ENCODE data around the gene TMED1. TPM values are rescaled to one million over a fixed set of nuclear protein-coding genes. Genes with fewer than 3 reads are reported as not detected.

The TMED1 gene
- total and polyA plus RNA-seq, 2 of the 4 experiments (the other 2 are of a cell fraction), result 37.6 to 41.4 TPM

- TF ChIP-seq MXI1 (IDR thresholded peaks at IDR 0.05; ENCODE audit: borderline replicate concordance, low read depth, low read length) (no peak), RAD21 (IDR thresholded peaks at IDR 0.05; ENCODE audit: low read length) (no peak), USF2 (IDR thresholded peaks at IDR 0.05; ENCODE audit: low read depth, low read length) (no peak), CTCF (conservative IDR thresholded peaks at IDR 0.05; ENCODE audit: low read depth, low read length) (no peak), CEBPB (IDR thresholded peaks at IDR 0.05; ENCODE audit: low read depth, low read length) (no peak), FOS (IDR thresholded peaks at IDR 0.05; ENCODE audit: low read depth, low read length) (no peak), ELK1 (IDR thresholded peaks at IDR 0.05; ENCODE audit: borderline replicate concordance, low read depth, low read length) (no peak)
- ChIA-PET CTCF (no interaction called here), POLR2A (ENCODE audit: unreplicated experiment) (no interaction called here)
- H3K4me3 ChIP-seq (ENCODE audit: insufficient read depth, low read depth, low read length), result no peak overlapping the region
- H3K4me1 ChIP-seq (ENCODE audit: control insufficient read depth, insufficient read depth, low read length), result peaks cover 27% of the 10 kb centered on the region
- peak overlapping the region; percentile 99; the same call in 1 of the 2 replicates for H3K14ac ChIP-seq (replicated peaks; ENCODE audit: low read depth, low read length)
- H2AK9ac ChIP-seq (replicated peaks; ENCODE audit: low read depth, low read length, poor library complexity), result no peak overlapping the region
- H2BK120ac ChIP-seq (ENCODE audit: low read depth, low read length), result peak overlapping the region; percentile 97
- BruUV-seq (replicated peaks), result no TSS peak
- ATAC-seq (ENCODE audit: low read depth), result no peak
- peak overlapping the region; percentile 93; the same call in 1 of the 2 replicates for H4K5ac ChIP-seq (ENCODE audit: low read depth, low read length)
- H2BK20ac ChIP-seq (ENCODE audit: low read depth, low read length), result peak overlapping the region; percentile 99; the same call in 1 of the 2 replicates
- H2BK5ac ChIP-seq (ENCODE audit: low read depth, low read length, poor library complexity, severe bottlenecking), result peak overlapping the region; percentile 99
- H3K56ac ChIP-seq (ENCODE audit: extremely low read depth, insufficient read depth, low read length), result no peak overlapping the region
- no peak for DNase-seq
- no peak overlapping the region for H3K9ac ChIP-seq (ENCODE audit: low read depth, low read length)
- dilution Hi-C loops (cut with HindIII; ENCODE audit: low sequenced_read_pairs, unreplicated experiment), result no loop called here
- 97 to 100% methylated on average over 2 to 21 of the region's 27 CpGs for WGBS, 2 experiments (ENCODE audit: extremely low coverage in 2 of 2, insufficient read length in 1 of 2)
- intact Hi-C loops (cut with micrococcal nuclease), result no loop called here
- peak overlapping the region; percentile 98 for H4K91ac ChIP-seq (ENCODE audit: insufficient read depth, low read depth, low read length)
- peaks cover 3% of the 10 kb centered on the region for H4K20me1 ChIP-seq (ENCODE audit: insufficient read depth, low read length)
- no peaks in the 10 kb centered on the region for H3K9me3 ChIP-seq (ENCODE audit: control insufficient read depth, insufficient read depth, low read length)
- no peaks in the 10 kb centered on the region for H3K27me3 ChIP-seq (ENCODE audit: control insufficient read depth, insufficient read depth, low read length)
- H3K4ac ChIP-seq (ENCODE audit: low read depth, low read length), result peak overlapping the region; percentile 99
- H3K36me3 ChIP-seq (ENCODE audit: control insufficient read depth, insufficient read depth, low read length), result peaks cover 47% of the 10 kb centered on the region
- in situ Hi-C loops (cut with MboI; ENCODE audit: low sequenced_read_pairs), result no loop called here
- H3K18ac ChIP-seq (ENCODE audit: low read depth, low read length), result peak overlapping the region; percentile 58; the same call in 1 of the 2 replicates
- peak overlapping the region; percentile 98; the same call in 1 of the 3 replicates for H2BK15ac ChIP-seq (ENCODE audit: low read depth, low read length)
- H3K9me1 ChIP-seq (ENCODE audit: insufficient read depth, low read length), result peaks cover 18% of the 10 kb centered on the region
- no peak overlapping the region for H3K4me2 ChIP-seq (ENCODE audit: low read depth, low read length)
- peak overlapping the region; percentile 100 for H2AK5ac ChIP-seq (ENCODE audit: low read depth, low read length)
- no peak overlapping the region for H3K23ac ChIP-seq (ENCODE audit: low read depth, low read length)
- H4K8ac ChIP-seq (ENCODE audit: low read depth in 2 of 2, low read length in 2 of 2), result peak overlapping the region in 1 of 2 experiments; percentile 95; a peak in 2 of 4 replicates
- H3K79me1 ChIP-seq (ENCODE audit: low read depth in 1 of 2, low read length in 2 of 2), result peaks cover 26 to 62% of the 10 kb centered on the region in 2 experiments; a peak in 3 of 4 replicates
- H2AFZ ChIP-seq (replicated peaks; ENCODE audit: low read length, poor library complexity), result no peak overlapping the region
- peak overlapping the region; percentile 91; the same call in 1 of the 2 replicates for H3K27ac ChIP-seq (ENCODE audit: insufficient read depth, low read length)
Measured at GRCh38 chr19:10819124-10820060, 16.6 kb downstream of the TMED1 start.
